Brain microvascular endothelial cell (primary cell): ENCODE measurements around the gene SERPINI2.

Source experiments
- DNase-seq: peaks from one replicate; pipeline ENCODE4 v3.0.0-alpha.2; 2020
- H3K27ac ChIP-seq: fragments of 250-450 bp; sonication (Bioruptor Pico); 2 replicates; pipeline ENCODE4 v1.5.1; 2020; ENCODE audit warnings: mild to moderate bottlenecking, moderate library complexity
- H3K27me3 ChIP-seq: fragments of 250-450 bp; sonication (Bioruptor Pico); replicated peaks from 2 replicates; pipeline ENCODE4 v1.5.1; 2020; ENCODE audit warnings: mild to moderate bottlenecking
- H3K36me3 ChIP-seq: fragments of 250-450 bp; sonication (Bioruptor Pico); replicated peaks from 2 replicates; pipeline ENCODE4 v1.5.1; 2020; ENCODE audit warnings: mild to moderate bottlenecking
- H3K4me3 ChIP-seq: 2 replicates; pipeline ENCODE4 v1.5.1; 2011; ENCODE audit warnings: low read depth, mild to moderate bottlenecking, control low read depth, low read length, moderate library complexity
- CTCF ChIP-seq: IDR thresholded peaks from 2 replicates; pipeline ENCODE4 v1.5.1; 2011; ENCODE audit warnings: low read depth, mild to moderate bottlenecking, moderate library complexity, low read length, control low read depth, inconsistent platforms; ENCODE audit errors: missing control alignments
- in situ Hi-C: cut with HindIII; loops from 2 replicates; pipeline ENCODE4 v1.10.0; 2017; ENCODE audit warnings: low sequenced_read_pairs, low pct_ligation_motif_present

SERPINI2 gene

DNA sequence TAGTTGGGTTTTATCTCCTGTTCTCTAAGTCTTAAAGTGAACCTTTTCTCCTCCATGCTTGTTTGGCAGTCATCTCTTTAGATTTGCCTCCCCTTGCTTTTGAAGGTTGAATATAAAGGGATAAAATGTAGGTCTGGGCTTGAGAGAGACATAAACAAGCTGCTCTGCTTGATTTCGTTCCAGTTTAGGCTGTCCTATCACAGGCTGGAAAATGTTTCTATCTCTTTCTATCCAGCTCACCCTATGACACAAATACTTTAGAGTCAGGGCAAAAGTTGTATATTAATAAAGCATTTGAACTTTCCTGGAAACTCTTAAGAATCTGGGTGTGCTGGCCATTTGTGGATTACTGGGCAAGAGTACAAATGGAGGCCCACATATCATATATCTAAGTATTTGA is 64.2 kb downstream of the SERPINI2 start:
- no peak for DNase-seq
- no peak for TF ChIP-seq CTCF
- Histone ChIP-seq H3K36me3 (no peaks in the 10 kb centered on the region), H3K27ac (no peak overlapping the region), H3K4me3 (no peak overlapping the region), H3K27me3 (no peaks in the 10 kb centered on the region)
- in situ Hi-C loops, result no loop called here

DNA sequence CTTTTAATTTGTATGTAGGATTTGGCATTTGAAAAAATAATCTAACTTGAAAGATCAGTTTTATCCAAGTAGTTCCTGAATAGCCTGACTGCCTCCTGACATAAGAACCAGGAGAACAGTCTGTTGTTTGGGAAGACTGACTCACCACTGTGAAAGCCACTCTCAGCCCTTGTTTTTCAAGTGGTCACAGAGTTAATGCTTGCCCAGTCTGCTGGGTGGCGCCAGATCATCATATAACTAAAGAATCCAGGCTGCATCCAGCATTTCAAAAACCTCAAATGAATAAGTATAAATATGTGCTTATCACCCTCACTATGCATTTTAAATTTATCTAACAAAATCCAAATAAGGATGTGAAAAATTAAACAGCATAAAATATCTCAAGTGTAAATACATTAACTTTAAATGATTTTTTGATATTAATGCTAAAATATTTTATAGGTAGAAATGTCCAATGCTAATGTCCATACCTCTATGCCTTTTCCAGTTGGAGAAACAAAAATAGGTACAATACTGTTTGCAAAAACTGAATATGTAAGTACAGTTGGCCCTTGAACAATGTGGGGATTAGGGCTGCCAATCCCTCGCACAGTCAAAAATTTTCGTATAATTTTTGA is 66.9 kb downstream of the SERPINI2 start:
- TF ChIP-seq CTCF, result peak; percentile 57
- in situ Hi-C loops, result no loop called here
- Histone ChIP-seq H3K27me3 (no peaks in the 10 kb centered on the region), H3K36me3 (no peaks in the 10 kb centered on the region), H3K27ac (no peak overlapping the region), H3K4me3 (no peak overlapping the region)
- DNase-seq, result peak; percentile 61

- Histone ChIP-seq H3K27me3 (no peaks in the 10 kb centered on the region), H3K36me3 (no peaks in the 10 kb centered on the region), H3K4me3 (no peak overlapping the region), H3K27ac (no peak overlapping the region)
- no peak for DNase-seq
- in situ Hi-C loops, result no loop called here
- no peak for TF ChIP-seq CTCF
Observed at GRCh38 chr3:167397826-167398225, 76.0 kb downstream of the SERPINI2 start.

DNA sequence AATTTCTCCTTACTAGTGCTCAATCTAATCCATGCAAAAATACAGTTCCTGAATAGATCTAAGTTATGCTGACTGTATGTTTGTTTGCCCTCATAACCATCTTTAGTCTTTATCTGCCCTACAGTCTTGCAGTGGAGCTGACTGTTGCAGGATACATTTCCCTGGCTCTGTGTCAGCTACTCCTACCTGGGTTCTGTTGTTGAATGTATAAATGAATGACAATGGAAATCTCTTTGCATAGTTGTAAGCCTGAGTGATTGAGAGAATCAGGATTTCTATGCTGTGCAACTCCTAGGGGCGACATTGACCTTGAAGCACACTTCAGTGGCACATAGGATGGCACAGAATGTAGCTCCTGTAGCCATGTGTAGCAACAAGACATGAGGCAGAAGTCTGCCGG is 77.8 kb downstream of the SERPINI2 start:
- no peak overlapping the region for H3K4me3 ChIP-seq
- in situ Hi-C loops, result no loop called here

DNA sequence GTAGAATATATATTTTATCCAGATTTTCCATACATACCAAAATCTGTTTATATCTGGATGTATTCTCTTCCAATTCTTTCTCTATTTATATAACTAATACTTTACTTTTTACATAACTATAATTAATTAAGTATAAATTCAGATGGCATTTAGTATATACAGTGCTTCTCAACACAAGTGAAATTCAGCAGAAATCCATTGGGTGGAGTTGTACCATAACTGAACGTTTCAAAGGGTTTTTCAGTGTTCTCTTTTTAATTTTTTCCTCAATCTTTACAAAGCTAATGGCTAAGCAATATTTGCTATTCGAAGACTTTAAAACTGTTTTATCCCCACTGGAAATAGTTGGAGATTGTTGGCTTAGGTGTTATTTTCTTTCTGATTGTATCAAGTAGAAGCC is 79.8 kb downstream of the SERPINI2 start:
- DNase-seq, result no peak

More for the DNA sequence above, 77.8 kb downstream of the SERPINI2 start:
- Histone ChIP-seq H3K27me3 (no peaks in the 10 kb centered on the region), H3K36me3 (no peaks in the 10 kb centered on the region), H3K27ac (no peak overlapping the region)
- DNase-seq, result no peak
- no peak for TF ChIP-seq CTCF

More for the DNA sequence above, 79.8 kb downstream of the SERPINI2 start:
- Histone ChIP-seq H3K4me3 (no peak overlapping the region), H3K27me3 (no peaks in the 10 kb centered on the region), H3K27ac (no peak overlapping the region), H3K36me3 (no peaks in the 10 kb centered on the region)
- in situ Hi-C loops, result no loop called here
- no peak for TF ChIP-seq CTCF
